GM20431 (cell line): ENCODE results near the gene TBL1XR1.

Source experiments
- in situ Hi-C: fragments of 300-500 bp; cut with MseI, MboI; formaldehyde crosslinking; loops from one replicate; pipeline ENCODE4 v1.15.0; 2020; ENCODE audit warnings: low sequenced_read_pairs; ENCODE audit not compliant: unreplicated experiment

Gene TBL1XR1

GRCh38 chr3:177079684-177080083 is 117.6 kb downstream of the TBL1XR1 start:
- in situ Hi-C loops = no loop called here

- in situ Hi-C loops = no loop called here
These were observed 125.7 kb downstream of the TBL1XR1 start for GRCh38 chr3:177071496-177072156.

GRCh38 chr3:177069514-177070329 is 127.6 kb downstream of the TBL1XR1 start:
- in situ Hi-C loops = no loop called here

- in situ Hi-C loops = no loop called here
These were observed 128.3 kb downstream of the TBL1XR1 start for GRCh38 chr3:177068967-177069366.

GRCh38 chr3:177066068-177066467 is 131.2 kb downstream of the TBL1XR1 start:
- in situ Hi-C loops = no loop called here

GRCh38 chr3:177065285-177066033 is 131.8 kb downstream of the TBL1XR1 start:
- in situ Hi-C loops = no loop called here

GRCh38 chr3:177062052-177062732 is 135.1 kb downstream of the TBL1XR1 start:
- in situ Hi-C loops = no loop called here

- in situ Hi-C loops = no loop called here
These were observed 135.9 kb downstream of the TBL1XR1 start for GRCh38 chr3:177061369-177061768.

- in situ Hi-C loops = no loop called here
These were observed 136.8 kb downstream of the TBL1XR1 start for GRCh38 chr3:177060492-177060891.

GRCh38 chr3:177058648-177059047 is 138.6 kb downstream of the TBL1XR1 start:
- in situ Hi-C loops = no loop called here

- in situ Hi-C loops = no loop called here
These were observed 139.5 kb downstream of the TBL1XR1 start for GRCh38 chr3:177057768-177058167.

- in situ Hi-C loops = no loop called here
These were observed 140.4 kb downstream of the TBL1XR1 start for GRCh38 chr3:177056927-177057326.

GRCh38 chr3:177055605-177056571 is 141.4 kb downstream of the TBL1XR1 start:
- in situ Hi-C loops = no loop called here

- in situ Hi-C loops = no loop called here
These were observed 144.2 kb downstream of the TBL1XR1 start for GRCh38 chr3:177053107-177053506.

- in situ Hi-C loops = no loop called here
These were observed 145.9 kb downstream of the TBL1XR1 start for GRCh38 chr3:177051411-177051810.

- in situ Hi-C loops = no loop called here
These were observed 146.6 kb downstream of the TBL1XR1 start for GRCh38 chr3:177050501-177051237.

GRCh38 chr3:177045767-177046166 is 151.5 kb downstream of the TBL1XR1 start:
- in situ Hi-C loops = no loop called here

GRCh38 chr3:177045222-177045621 is 152.1 kb downstream of the TBL1XR1 start:
- in situ Hi-C loops = no loop called here
